Endothelial cell (in vitro differentiated cells): ENCODE measurements around the gene MAPK9. TPM values are rescaled to one million over a fixed set of nuclear protein-coding genes. Genes with fewer than 3 reads are reported as not detected.

Experiments used
- DNase-seq: peaks from one replicate; pipeline ENCODE4 v3.0.0; 2021; ENCODE audit warnings: low spot score
- H3K27ac Mint-ChIP-seq: one replicate; pipeline ENCODE4 v1.8.0; 2021; ENCODE audit warnings: mixed read lengths, inconsistent platforms; ENCODE audit not compliant: unreplicated experiment
- H3K27me3 Mint-ChIP-seq: one replicate; pipeline ENCODE4 v1.8.0; 2021; ENCODE audit warnings: mild to moderate bottlenecking, moderate library complexity, mixed read lengths, inconsistent platforms; ENCODE audit not compliant: unreplicated experiment
- H3K36me3 Mint-ChIP-seq: one replicate; pipeline ENCODE4 v1.8.0; 2021; ENCODE audit warnings: mild to moderate bottlenecking, low read depth, mixed read lengths, inconsistent platforms; ENCODE audit not compliant: unreplicated experiment
- H3K4me1 Mint-ChIP-seq: one replicate; pipeline ENCODE4 v1.8.0; 2021; ENCODE audit warnings: mild to moderate bottlenecking, mixed read lengths, inconsistent platforms; ENCODE audit not compliant: unreplicated experiment
- H3K4me3 Mint-ChIP-seq: one replicate; pipeline ENCODE4 v1.8.0; 2021; ENCODE audit warnings: mild to moderate bottlenecking, mixed read lengths, inconsistent platforms; ENCODE audit not compliant: unreplicated experiment
- H3K9me3 Mint-ChIP-seq: one replicate; pipeline ENCODE4 v1.8.0; 2021; ENCODE audit warnings: mixed read lengths, inconsistent platforms; ENCODE audit not compliant: unreplicated experiment
- CTCF ChIP-seq: fragments of 200-600 bp; sonication (generic); IDR thresholded peaks from one replicate; pipeline ENCODE4 v1.5.0; 2021; ENCODE audit warnings: antibody characterized with exemption; ENCODE audit not compliant: unreplicated experiment
- total RNA-seq: library from RNA; stranded (reverse); fragmentation: NEBNext Ultra II Directional; extraction: Animal tissue kit (Norgen Biotek cat#: 25700); gene quantifications from one replicate; pipeline ENCODE4 v1.2.1, GENCODE V29; 2021; ENCODE audit not compliant: unreplicated experiment

Gene MAPK9
- total RNA-seq, 1 donor from 2014 or later, result 51.5 TPM

GRCh38 chr5:180191716-180192115, 100.2 kb downstream of the MAPK9 start:
- no peak overlapping the region for H3K4me3 Mint-ChIP-seq
- no peaks in the 10 kb centered on the region for H3K36me3 Mint-ChIP-seq
- DNase-seq, result no peak
- H3K27ac Mint-ChIP-seq, result no peak overlapping the region
- no peaks in the 10 kb centered on the region for H3K27me3 Mint-ChIP-seq
- no peaks in the 10 kb centered on the region for H3K9me3 Mint-ChIP-seq
- no peaks in the 10 kb centered on the region for H3K4me1 Mint-ChIP-seq
- TF ChIP-seq CTCF, result no peak

- TF ChIP-seq CTCF, result no peak
- no peak for DNase-seq
- H3K36me3 Mint-ChIP-seq, result no peaks in the 10 kb centered on the region
- no peaks in the 10 kb centered on the region for H3K27me3 Mint-ChIP-seq
- no peak overlapping the region for H3K4me3 Mint-ChIP-seq
- no peak overlapping the region for H3K27ac Mint-ChIP-seq
- H3K9me3 Mint-ChIP-seq, result peaks cover 5% of the 10 kb centered on the region
- no peaks in the 10 kb centered on the region for H3K4me1 Mint-ChIP-seq
Measured at GRCh38 chr5:180187767-180188166, 104.1 kb downstream of the MAPK9 start.

Other genes with a start within 250 kb of the MAPK9 start
- 67.3 TPM for gene RNF130, start 220.3 kb downstream of the MAPK9 start, total RNA-seq
- gene RASGEF1C, start 82.9 kb downstream of the MAPK9 start, total RNA-seq, result 0.64 TPM
- 10.1 TPM for gene GFPT2, start 61.3 kb upstream of the MAPK9 start, total RNA-seq
- 46.3 TPM for gene CNOT6, start 202.3 kb upstream of the MAPK9 start, total RNA-seq